Liver (tissue), 9 donors: Measurements from ENCODE around the gene ARHGAP35. TPM values are rescaled to one million over a fixed set of nuclear protein-coding genes. Genes with fewer than 3 reads are reported as not detected.

Experiments used
- DNase-seq: peaks from one replicate; pipeline ENCODE4 v3.0.0-alpha.2; 2017; ENCODE audit warnings: low spot score
- H3K27ac ChIP-seq, 2 donors: one replicate each; pipeline ENCODE4 v1.7.0; 2013; ENCODE audit warnings: inconsistent platforms in 2 of 2, low read length in 2 of 2, control low read depth in 1 of 2, low read depth in 1 of 2, mild to moderate bottlenecking in 1 of 2
- H3K27me3 ChIP-seq, 4 donors: one replicate each; pipeline versions ENCODE4 v1.6.1 to v1.7.0; 2013; ENCODE audit warnings: low read length in 3 of 4, inconsistent platforms in 1 of 4, mild to moderate bottlenecking in 1 of 4, moderate library complexity in 1 of 4; ENCODE audit not compliant: control insufficient read depth in 4 of 4, insufficient read depth in 4 of 4
- H3K36me3 ChIP-seq, 4 donors: one replicate each; pipeline versions ENCODE4 v1.6.1 to v1.7.0; 2013; ENCODE audit warnings: low read length in 3 of 4, mild to moderate bottlenecking in 3 of 4, low read depth in 1 of 4, moderate library complexity in 1 of 4; ENCODE audit not compliant: control insufficient read depth in 4 of 4, insufficient read depth in 3 of 4
- H3K4me1 ChIP-seq, 4 donors: one replicate each; pipeline versions ENCODE4 v1.6.1 to v1.7.0; 2013; ENCODE audit warnings: low read length in 3 of 4, mild to moderate bottlenecking in 3 of 4, moderate library complexity in 1 of 4; ENCODE audit not compliant: control insufficient read depth in 4 of 4, insufficient read depth in 4 of 4
- H3K4me3 ChIP-seq, 3 donors: one replicate each; pipeline versions ENCODE4 v1.6.1 to v1.7.0; 2013; ENCODE audit warnings: low read length in 3 of 3, control low read depth in 1 of 3, low read depth in 1 of 3, mild to moderate bottlenecking in 1 of 3
- H3K9ac ChIP-seq, 2 donors: one replicate each; pipeline ENCODE4 v1.7.0; 2013; ENCODE audit warnings: low read length in 2 of 2, mild to moderate bottlenecking in 2 of 2, moderate library complexity in 2 of 2, control low read depth in 1 of 2, low read depth in 1 of 2
- H3K9me3 ChIP-seq, 4 donors: one replicate each; pipeline versions ENCODE4 v1.6.1 to v1.7.0; 2013; ENCODE audit warnings: low read length in 3 of 4; ENCODE audit not compliant: control insufficient read depth in 4 of 4
- HNF4A ChIP-seq, 2 donors: conservative IDR thresholded peaks; 2 replicates each; pipeline ENCODE4 v1.6.1; 2016; ENCODE audit warnings: antibody characterized with exemption in 2 of 2, mild to moderate bottlenecking in 2 of 2
- HNF4G ChIP-seq: IDR thresholded peaks from 2 replicates; pipeline ENCODE4 v1.6.1; 2016; ENCODE audit warnings: antibody characterized with exemption
- NR2F2 ChIP-seq: IDR thresholded peaks from 2 replicates; pipeline ENCODE4 v1.6.1; 2016; ENCODE audit warnings: antibody characterized with exemption
- RAD21 ChIP-seq, 2 donors: IDR thresholded peaks; 2 replicates each; pipeline ENCODE4 v1.6.1; 2016; ENCODE audit warnings: antibody characterized with exemption in 2 of 2, mild to moderate bottlenecking in 2 of 2
- RXRA ChIP-seq, 2 donors: IDR thresholded peaks; 2 replicates each; pipeline ENCODE4 v1.6.1; 2017 to 2018; ENCODE audit warnings: antibody characterized with exemption in 2 of 2, mild to moderate bottlenecking in 1 of 2
- YY1 ChIP-seq: IDR thresholded peaks from 2 replicates; pipeline ENCODE4 v1.6.1; 2016; ENCODE audit warnings: antibody characterized with exemption, mild to moderate bottlenecking
- WGBS: extraction: QIAGEN DNeasy Blood & Tissue Kit; methylation state at CpG from one replicate; pipeline ENCODE4 v1.1.7; 2013; 5-methylcytosine and 5-hydroxymethylcytosine counted together
- polyA plus RNA-seq, 2 donors: library from polyadenylated mRNA; stranded (reverse) in 1 of 2; unstranded in 1 of 2; fragments of 200-250 nt in 1 of 2; fragments of >200 nt in 1 of 2; fragmentation: Nextera tagmentation in 1 of 2; extraction: Ambion mirVana in 1 of 2; gene quantifications; one replicate each; pipeline versions ENCODE4 v1.2.1 to v1.2.3, GENCODE V29; 2013 to 2015
- total RNA-seq, 2 donors: library from RNA; depleted of rRNA; stranded (reverse); fragments of >200 nt; gene quantifications; one replicate each; pipeline ENCODE4 v1.2.3, GENCODE V29; 2014
- TF ChIP-seq, protein P1 (sequence below): IDR thresholded peaks from 2 replicates; pipeline ENCODE4 v1.6.1; 2016; ENCODE audit warnings: antibody characterized with exemption
- TF ChIP-seq, protein P2 (sequence below): IDR thresholded peaks from 2 replicates; pipeline ENCODE4 v1.6.1; 2016; ENCODE audit warnings: antibody characterized with exemption, mild to moderate bottlenecking
- donor health status: healthy.
- donor health status: healthy.
- donor health status: healthy.
- donor health status: healthy.
- donor health status: healthy.

ARHGAP35 gene
- total and polyA plus RNA-seq, 4 donors = 15.5 to 49.2 (median 21.7) TPM

DNA sequence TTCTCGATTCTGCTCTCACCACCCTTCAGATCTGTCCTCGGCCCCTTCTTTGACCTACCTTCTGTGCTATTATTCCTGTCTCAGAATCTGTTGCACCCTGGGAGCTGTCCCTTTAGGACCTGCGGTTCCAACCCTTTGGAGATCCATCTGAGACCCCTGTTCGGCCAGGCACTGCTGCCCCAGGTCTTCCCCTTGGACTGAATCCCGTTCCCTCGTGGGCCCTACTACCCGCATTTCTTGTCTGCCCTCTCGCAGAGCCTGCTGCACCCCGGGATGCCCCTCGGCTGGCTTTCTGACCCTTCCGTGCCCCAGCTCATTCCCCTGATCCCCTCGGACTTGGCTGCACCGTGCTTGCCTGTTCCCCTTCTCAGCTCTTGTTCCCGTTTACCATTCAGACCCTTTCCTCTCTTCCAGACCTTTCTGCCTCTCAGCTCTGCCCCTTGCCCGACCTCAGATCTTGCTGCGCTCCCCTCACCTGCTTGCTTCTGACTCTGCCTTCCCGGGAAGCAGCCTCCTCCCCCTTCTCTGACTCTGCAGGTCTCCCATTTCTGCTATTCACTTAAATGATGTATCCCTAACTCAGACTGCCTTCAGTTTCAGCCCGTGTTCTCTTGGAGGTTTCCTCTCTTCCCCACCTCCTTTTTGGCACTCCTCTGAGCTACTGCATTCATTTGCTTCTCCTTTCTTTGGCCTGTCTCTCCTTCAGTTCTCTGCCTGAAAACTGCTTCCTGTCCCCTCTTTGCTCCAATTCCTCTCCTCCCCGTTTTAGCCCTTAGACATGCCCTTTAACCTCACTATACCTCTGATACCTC, 1.1 kb downstream of the ARHGAP35 start:
- WGBS = under 1% methylated on average over 19 of the region's 19 CpGs
- no peaks in the 10 kb centered on the region for H3K27me3 ChIP-seq
- H3K36me3 ChIP-seq = no peaks in the 10 kb centered on the region
- H3K4me3 ChIP-seq = peak overlapping the region; percentile 73 to 78 (median 73)
- no peaks in the 10 kb centered on the region for H3K9me3 ChIP-seq
- peak overlapping the region; percentile 99 to 100 for H3K27ac ChIP-seq
- peak in 1 of 2 donors; percentile 19 for TF ChIP-seq RXRA (IDR thresholded peaks at IDR 0.05)
- no peak for TF ChIP-seq HNF4G
- TF ChIP-seq, protein P1, sequence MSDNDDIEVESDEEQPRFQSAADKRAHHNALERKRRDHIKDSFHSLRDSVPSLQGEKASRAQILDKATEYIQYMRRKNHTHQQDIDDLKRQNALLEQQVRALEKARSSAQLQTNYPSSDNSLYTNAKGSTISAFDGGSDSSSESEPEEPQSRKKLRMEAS = no peak
- peak; percentile 14 for TF ChIP-seq NR2F2
- TF ChIP-seq YY1 = peak; percentile 49
- TF ChIP-seq RAD21 (IDR thresholded peaks at IDR 0.05) = peak in 1 of 2 donors; percentile 14
- TF ChIP-seq HNF4A (conservative IDR thresholded peaks at IDR 0.05) = peak in 1 of 2 donors; percentile 21
- TF ChIP-seq, protein P2, sequence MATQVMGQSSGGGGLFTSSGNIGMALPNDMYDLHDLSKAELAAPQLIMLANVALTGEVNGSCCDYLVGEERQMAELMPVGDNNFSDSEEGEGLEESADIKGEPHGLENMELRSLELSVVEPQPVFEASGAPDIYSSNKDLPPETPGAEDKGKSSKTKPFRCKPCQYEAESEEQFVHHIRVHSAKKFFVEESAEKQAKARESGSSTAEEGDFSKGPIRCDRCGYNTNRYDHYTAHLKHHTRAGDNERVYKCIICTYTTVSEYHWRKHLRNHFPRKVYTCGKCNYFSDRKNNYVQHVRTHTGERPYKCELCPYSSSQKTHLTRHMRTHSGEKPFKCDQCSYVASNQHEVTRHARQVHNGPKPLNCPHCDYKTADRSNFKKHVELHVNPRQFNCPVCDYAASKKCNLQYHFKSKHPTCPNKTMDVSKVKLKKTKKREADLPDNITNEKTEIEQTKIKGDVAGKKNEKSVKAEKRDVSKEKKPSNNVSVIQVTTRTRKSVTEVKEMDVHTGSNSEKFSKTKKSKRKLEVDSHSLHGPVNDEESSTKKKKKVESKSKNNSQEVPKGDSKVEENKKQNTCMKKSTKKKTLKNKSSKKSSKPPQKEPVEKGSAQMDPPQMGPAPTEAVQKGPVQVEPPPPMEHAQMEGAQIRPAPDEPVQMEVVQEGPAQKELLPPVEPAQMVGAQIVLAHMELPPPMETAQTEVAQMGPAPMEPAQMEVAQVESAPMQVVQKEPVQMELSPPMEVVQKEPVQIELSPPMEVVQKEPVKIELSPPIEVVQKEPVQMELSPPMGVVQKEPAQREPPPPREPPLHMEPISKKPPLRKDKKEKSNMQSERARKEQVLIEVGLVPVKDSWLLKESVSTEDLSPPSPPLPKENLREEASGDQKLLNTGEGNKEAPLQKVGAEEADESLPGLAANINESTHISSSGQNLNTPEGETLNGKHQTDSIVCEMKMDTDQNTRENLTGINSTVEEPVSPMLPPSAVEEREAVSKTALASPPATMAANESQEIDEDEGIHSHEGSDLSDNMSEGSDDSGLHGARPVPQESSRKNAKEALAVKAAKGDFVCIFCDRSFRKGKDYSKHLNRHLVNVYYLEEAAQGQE = peak; percentile 19
- no peak for DNase-seq
- H3K4me1 ChIP-seq = peaks cover 15 to 66% (median 51%) of the 10 kb centered on the region in 4 donors
- peak overlapping the region; percentile 89 to 95 for H3K9ac ChIP-seq

DNA sequence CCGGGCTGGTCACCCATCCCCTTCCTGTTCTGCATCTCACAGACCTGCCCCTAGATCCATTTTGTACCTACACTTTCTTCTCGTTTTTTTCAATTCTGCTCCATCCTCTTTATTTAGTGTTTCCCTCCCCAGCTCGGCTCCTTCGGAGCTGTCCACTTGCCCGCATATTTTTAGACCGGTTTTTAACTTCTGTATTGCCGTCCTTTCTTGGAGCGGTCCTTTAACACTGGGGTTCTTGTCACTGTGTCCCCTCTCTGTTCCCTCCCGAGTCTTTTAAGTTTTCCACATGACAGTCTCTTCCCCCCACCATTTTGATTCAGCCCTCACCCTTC, 1.7 kb downstream of the ARHGAP35 start:
- 16% methylated on average over 9 of the region's 9 CpGs for WGBS
- peaks cover 10 to 66% (median 52%) of the 10 kb centered on the region in 4 donors for H3K4me1 ChIP-seq
- H3K9me3 ChIP-seq = no peaks in the 10 kb centered on the region
- H3K9ac ChIP-seq = peak overlapping the region; percentile 89 to 95
- H3K4me3 ChIP-seq = peak overlapping the region; percentile 73 to 78 (median 73)
- no peaks in the 10 kb centered on the region for H3K36me3 ChIP-seq
- DNase-seq = no peak
- TF ChIP-seq, protein P2 = peak; percentile 46
- TF ChIP-seq, protein P1 = no peak
- H3K27me3 ChIP-seq = no peaks in the 10 kb centered on the region
- H3K27ac ChIP-seq = peak overlapping the region; percentile 99 to 100
